Skeletal muscle tissue (tissue), 4 donors: Measurements from ENCODE around the gene CACFD1. TPM values are rescaled to one million over a fixed set of nuclear protein-coding genes. Genes with fewer than 3 reads are reported as not detected.
A peak's percentile ranks its signal among the peaks of the same experiment; 100 is the strongest.

ENCODE experiments used
- H3K27ac ChIP-seq: one replicate; pipeline ENCODE4 v1.7.0; 2013; ENCODE audit warnings: mild to moderate bottlenecking, low read depth, low read length, inconsistent platforms
- H3K27me3 ChIP-seq, 3 donors: one replicate each; pipeline ENCODE4 v1.7.0; 2013; ENCODE audit warnings: low read length in 3 of 3; ENCODE audit not compliant: control insufficient read depth in 3 of 3, insufficient read depth in 3 of 3
- H3K36me3 ChIP-seq, 3 donors: one replicate each; pipeline ENCODE4 v1.7.0; 2013; ENCODE audit warnings: low read length in 3 of 3; ENCODE audit not compliant: control insufficient read depth in 3 of 3, insufficient read depth in 3 of 3
- H3K4me1 ChIP-seq, 3 donors: one replicate each; pipeline ENCODE4 v1.7.0; 2013; ENCODE audit warnings: low read length in 3 of 3, mild to moderate bottlenecking in 3 of 3; ENCODE audit not compliant: control insufficient read depth in 3 of 3, insufficient read depth in 3 of 3
- H3K4me3 ChIP-seq, 3 donors: one replicate each; pipeline ENCODE4 v1.7.0; 2013; ENCODE audit warnings: low read length in 3 of 3
- H3K9ac ChIP-seq, 3 donors: one replicate each; pipeline ENCODE4 v1.7.0; 2013; ENCODE audit warnings: low read length in 3 of 3, mild to moderate bottlenecking in 3 of 3, moderate library complexity in 2 of 3, low read depth in 1 of 3
- H3K9me3 ChIP-seq, 3 donors: one replicate each; pipeline ENCODE4 v1.7.0; 2013; ENCODE audit warnings: low read length in 3 of 3; ENCODE audit not compliant: control insufficient read depth in 3 of 3
- total RNA-seq: library from RNA; depleted of rRNA; stranded (reverse); fragments of >200 nt; gene quantifications from one replicate; pipeline ENCODE4 v1.2.3, GENCODE V29; 2014
- donor health status: Osteomylitis.

The CACFD1 gene
- total RNA-seq = 4.7 TPM

DNA sequence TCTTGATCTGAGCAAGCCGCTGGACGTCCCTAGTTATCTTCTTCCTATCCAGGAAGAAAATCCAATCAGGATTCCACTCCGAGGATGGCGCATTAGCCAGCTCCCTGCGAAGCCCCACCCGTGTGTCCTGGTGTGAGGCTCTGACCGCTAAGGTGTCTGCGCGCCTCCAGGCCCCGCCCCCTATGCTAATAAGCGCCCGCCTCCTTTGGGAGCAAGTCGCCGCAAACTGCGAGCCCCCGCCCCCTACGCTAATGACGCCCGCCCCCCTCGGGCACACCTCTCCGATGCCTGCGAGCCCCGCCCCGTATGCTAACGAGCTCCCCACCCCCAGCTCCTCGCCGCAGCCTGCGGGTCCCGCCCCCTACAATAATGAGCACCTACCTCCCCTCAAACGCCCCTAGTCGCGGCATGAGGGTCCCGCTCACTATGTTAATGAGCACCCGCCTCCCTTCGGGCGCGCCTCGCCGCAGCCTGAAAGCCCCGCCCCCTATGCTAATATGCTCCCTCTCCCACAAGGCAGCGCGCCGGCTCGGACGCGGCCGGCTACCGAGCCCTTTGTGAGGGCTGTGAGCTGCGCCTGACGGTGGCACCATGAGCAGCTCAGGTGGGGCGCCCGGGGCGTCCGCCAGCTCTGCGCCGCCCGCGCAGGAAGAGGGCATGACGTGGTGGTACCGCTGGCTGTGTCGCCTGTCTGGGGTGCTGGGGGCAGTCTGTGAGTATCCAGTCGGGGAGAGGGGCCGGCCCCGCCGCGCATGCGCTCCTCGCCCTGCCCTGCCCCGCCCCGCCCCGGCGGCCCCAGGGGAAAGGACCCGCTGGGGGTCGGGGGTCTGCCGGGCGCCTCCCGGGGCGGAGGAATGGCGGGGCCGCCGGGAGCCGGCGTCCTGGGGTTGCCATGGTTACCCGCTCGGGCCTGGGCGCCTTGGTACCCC is at the start of gene CACFD1:
CACFD1 (plus strand) TSS at position 503 of the 929 bp plus-strand sequence; CDS start at position 592, 89 bp downstream.
- H3K4me3 ChIP-seq = peak within 1 kb of the TSS; percentile 69 to 92 (median 90)
- H3K9ac ChIP-seq = peak within 1 kb of the TSS; percentile 87 to 94 (median 89)
- no peaks in the 10 kb centered on the region for H3K27me3 ChIP-seq
- H3K9me3 ChIP-seq = no peaks in the 10 kb centered on the region
- H3K36me3 ChIP-seq = peaks cover 4 to 5% (median 5%) of the 10 kb centered on the region in 3 donors
- H3K4me1 ChIP-seq = peaks cover 30 to 34% (median 32%) of the 10 kb centered on the region in 3 donors
- peak within 1 kb of the TSS; percentile 90 for H3K27ac ChIP-seq

DNA sequence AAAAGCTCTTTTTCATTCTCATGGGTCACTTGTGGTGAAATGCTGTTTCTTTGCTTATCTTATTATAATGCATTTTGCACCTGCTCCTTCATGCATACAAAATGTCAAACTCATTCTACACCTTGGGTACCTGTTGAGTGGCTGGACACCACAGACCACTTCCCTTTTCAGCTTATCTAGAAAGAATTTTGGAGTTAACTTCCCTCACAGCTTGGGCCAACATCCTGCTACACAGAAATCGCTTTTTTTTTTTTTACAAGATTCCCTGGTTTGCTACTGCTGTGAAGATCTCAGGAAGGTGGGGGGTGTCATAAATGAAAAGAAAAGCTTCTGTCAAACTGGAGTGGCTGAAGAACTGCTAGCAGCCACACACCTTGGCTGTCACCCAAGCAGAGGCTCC is 44.6 kb upstream of the CACFD1 start:
- Histone ChIP-seq H3K27me3 (no peaks in the 10 kb centered on the region), H3K36me3 (peaks cover 37 to 46% (median 45%) of the 10 kb centered on the region in 3 donors)

DNA sequence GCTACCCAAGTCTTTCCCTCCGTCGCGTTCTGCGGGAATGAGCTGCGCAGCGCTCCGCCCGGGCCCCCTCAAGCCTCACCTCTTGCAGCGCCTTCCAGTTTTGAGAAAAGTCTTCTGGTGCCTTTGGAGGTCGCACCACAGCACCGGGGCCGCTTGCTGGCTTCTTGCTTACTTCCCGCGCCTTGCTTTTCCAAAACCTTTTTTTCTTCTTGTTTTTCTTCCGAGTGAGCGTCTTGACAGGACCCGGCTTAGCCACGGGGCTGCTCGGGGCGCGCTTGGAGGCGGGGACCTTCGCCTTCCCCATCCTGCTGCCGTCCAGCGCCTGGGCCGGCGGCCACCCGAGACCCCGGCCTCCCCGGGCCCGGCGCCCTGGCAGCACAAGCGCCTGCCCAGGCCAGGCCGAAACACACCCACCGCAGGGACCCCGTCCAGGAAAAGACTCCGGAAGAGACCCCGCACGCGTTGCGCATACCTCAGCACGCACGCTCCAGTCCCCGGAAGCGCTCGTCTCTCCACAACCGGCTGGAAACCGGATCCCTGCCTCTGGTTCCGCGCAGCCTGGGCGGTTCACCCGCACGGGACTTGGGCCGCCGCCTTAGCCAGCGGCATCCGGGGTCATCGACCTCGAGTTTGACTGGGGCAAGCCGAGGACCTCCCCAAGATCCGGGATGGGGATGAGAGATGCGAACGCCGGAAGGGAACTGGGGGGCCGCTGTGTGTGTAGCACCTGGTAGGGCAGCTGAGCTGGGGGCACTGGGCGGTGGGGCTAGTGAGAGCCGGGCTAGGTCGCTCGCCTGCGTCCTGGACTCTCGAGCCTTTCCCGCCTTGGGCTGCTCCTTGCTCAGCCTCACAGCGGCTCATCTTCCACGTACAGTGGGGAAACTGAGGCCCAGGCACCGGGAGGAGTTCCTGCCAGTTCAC is 42.0 kb upstream of the CACFD1 start, which contains the start of gene REXO4:
REXO4 (minus strand) TSS at position 470 of the 921 bp plus-strand sequence; CDS start at position 304, 166 bp downstream.
- no peaks in the 10 kb centered on the region for H3K9me3 ChIP-seq
- H3K4me1 ChIP-seq = peaks cover 19 to 29% (median 21%) of the 10 kb centered on the region in 3 donors
- H3K27me3 ChIP-seq = no peaks in the 10 kb centered on the region
- peak within 1 kb of the TSS; percentile 81 to 94 (median 90) for H3K9ac ChIP-seq
- peaks cover 16 to 23% (median 23%) of the 10 kb centered on the region in 3 donors for H3K36me3 ChIP-seq
- peak within 1 kb of the TSS; percentile 89 to 93 (median 90) for H3K4me3 ChIP-seq
- peak within 1 kb of the TSS; percentile 85 for H3K27ac ChIP-seq

More for the DNA sequence above, 44.6 kb upstream of the CACFD1 start:
- no peaks in the 10 kb centered on the region for H3K9me3 ChIP-seq
- H3K27ac ChIP-seq = no peak overlapping the region
- H3K4me1 ChIP-seq = peaks cover 19 to 29% (median 21%) of the 10 kb centered on the region in 3 donors
- H3K9ac ChIP-seq = no peak overlapping the region
- H3K4me3 ChIP-seq = no peak overlapping the region

DNA sequence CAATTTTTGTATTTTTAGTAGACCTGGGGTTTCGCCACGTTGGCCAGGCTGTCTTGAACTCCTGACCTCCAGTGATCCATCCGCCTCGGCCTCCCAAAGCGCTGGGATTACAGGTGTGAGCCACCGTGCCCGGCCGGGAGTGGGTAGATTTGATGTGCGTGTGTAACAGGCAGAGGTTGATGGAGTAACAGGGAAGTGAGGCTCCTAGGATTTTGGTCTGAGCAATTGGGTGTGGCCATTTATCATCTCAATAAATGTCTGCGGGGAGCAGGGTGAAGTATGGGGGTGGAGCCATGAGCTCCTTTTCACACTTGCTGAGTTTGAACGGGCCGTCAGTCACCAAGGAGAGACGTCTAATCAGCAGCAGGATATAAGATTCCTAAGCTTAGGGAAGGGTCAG is 40.8 kb upstream of the CACFD1 start:
- peak overlapping the region in 1 of 3 donors; percentile 94 for H3K9ac ChIP-seq
- peaks cover 11 to 12% (median 12%) of the 10 kb centered on the region in 3 donors for H3K36me3 ChIP-seq
- no peaks in the 10 kb centered on the region for H3K27me3 ChIP-seq
- H3K4me1 ChIP-seq = peaks cover 19 to 29% (median 21%) of the 10 kb centered on the region in 3 donors
- peak overlapping the region in 1 of 3 donors; percentile 89 for H3K4me3 ChIP-seq
- H3K27ac ChIP-seq = no peak overlapping the region
- no peaks in the 10 kb centered on the region for H3K9me3 ChIP-seq

DNA sequence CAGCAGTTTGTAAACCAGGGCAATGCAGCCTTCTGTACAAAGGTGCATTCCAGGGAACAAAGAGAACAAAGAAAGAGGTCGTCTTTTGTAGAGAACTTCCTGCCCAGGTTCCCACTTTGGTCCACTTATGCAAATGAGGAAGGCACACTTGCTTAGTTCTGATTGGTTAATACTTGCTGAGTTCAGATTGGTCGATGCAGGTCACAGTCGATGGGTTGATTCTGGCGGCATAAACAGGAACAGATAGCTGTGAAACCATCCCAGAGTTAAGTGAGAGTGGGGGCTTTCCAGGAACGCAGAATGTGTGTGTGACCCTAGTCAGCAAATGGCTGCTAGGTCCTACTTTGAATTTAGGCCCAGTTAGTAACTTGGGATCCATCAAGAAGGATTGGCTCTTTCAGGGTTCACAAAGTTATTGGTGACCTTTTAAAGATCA is 39.4 kb upstream of the CACFD1 start:
- Histone ChIP-seq H3K4me3 (no peak overlapping the region), H3K27ac (no peak overlapping the region), H3K9me3 (no peaks in the 10 kb centered on the region), H3K4me1 (peaks cover 25 to 29% (median 27%) of the 10 kb centered on the region in 3 donors), H3K27me3 (peaks cover 0 to under 1% (median 0%) of the 10 kb centered on the region in 3 donors), H3K36me3 (peaks cover under 1 to 4% (median 2%) of the 10 kb centered on the region in 3 donors), H3K9ac (no peak overlapping the region)

DNA sequence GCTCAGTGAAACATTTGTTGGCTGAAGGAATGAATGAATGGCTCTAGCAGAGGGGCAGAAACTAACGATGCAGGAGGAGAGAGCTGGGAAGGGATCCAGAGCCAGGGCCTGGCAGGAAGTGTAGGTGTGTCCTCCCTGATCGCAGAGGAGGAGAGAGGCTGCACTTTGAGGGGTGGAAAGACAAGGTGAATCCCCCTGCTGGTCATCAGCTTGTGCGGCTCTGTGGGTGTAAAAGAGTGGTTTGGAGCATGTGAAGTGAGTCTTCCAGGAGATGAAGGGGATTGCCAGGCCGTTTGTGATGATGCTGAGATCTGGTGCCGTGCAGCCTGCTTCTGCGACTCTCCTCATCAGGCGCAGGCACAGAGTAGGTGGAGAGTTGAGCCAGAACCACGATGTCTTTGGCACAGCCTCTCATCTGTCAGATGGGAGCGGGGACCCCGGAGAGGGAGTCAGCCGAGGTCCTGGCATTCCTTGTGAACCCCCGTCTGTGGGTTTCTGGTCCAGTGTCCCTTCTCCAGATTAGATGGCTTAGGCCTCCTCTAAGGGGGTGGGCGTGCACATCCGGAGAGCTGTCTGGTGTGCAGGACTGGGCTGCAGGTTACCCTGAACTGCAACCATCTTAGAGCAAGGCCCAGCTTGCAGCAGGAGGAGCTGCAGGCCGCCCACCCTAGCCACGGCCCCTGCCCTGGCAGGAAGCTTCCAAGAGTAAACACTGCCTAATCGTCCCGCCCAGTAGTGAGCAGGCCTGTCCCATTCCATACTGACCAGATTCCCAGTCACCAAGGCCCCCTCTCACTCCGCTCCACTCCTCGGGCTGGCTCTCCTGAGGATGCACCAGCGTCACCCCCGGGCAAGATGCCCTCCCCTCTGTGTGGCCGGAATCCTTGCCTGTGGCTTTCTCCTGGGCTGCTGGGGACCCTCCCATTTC is 37.9 kb upstream of the CACFD1 start, which contains the start of gene ADAMTS13:
ADAMTS13 (plus strand) TSS at position 753 of the 928 bp plus-strand sequence; CDS start at position 830, 77 bp downstream.
- H3K4me1 ChIP-seq = peaks cover 17 to 29% (median 27%) of the 10 kb centered on the region in 3 donors
- peaks cover 0 to 7% (median 5%) of the 10 kb centered on the region in 3 donors for H3K36me3 ChIP-seq
- H3K27me3 ChIP-seq = peaks cover 2 to 5% (median 3%) of the 10 kb centered on the region in 3 donors
- no peak within 1 kb of the TSS for H3K9ac ChIP-seq
- no peaks in the 10 kb centered on the region for H3K9me3 ChIP-seq
- no peak within 1 kb of the TSS for H3K27ac ChIP-seq
- no peak within 1 kb of the TSS for H3K4me3 ChIP-seq

DNA sequence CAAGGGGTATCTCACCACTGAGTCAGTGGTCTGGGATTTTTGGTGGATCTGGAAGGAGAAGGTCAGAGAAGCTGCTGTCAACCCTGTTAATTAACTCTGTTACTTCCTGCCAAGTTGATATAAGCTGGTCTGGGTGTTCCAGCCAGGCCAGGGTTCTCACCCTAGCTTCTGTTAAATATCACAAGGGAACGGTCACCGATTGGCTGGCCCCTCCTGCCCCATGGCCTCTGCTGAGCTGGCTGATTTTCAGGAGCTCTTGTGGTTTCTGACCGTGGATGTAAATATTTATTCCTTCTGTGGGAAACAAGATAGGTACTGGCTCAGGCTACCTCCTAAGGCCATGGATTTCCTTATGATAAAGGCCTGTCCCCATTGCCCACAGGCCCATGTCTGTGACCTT is 36.6 kb upstream of the CACFD1 start:
- no peak overlapping the region for H3K9ac ChIP-seq
- no peaks in the 10 kb centered on the region for H3K9me3 ChIP-seq
- peaks cover 11 to 25% (median 23%) of the 10 kb centered on the region in 3 donors for H3K4me1 ChIP-seq
- H3K27ac ChIP-seq = no peak overlapping the region
- H3K4me3 ChIP-seq = no peak overlapping the region
- H3K36me3 ChIP-seq = peaks cover 0 to 7% (median 5%) of the 10 kb centered on the region in 3 donors
- H3K27me3 ChIP-seq = peaks cover 6 to 13% (median 11%) of the 10 kb centered on the region in 3 donors

DNA sequence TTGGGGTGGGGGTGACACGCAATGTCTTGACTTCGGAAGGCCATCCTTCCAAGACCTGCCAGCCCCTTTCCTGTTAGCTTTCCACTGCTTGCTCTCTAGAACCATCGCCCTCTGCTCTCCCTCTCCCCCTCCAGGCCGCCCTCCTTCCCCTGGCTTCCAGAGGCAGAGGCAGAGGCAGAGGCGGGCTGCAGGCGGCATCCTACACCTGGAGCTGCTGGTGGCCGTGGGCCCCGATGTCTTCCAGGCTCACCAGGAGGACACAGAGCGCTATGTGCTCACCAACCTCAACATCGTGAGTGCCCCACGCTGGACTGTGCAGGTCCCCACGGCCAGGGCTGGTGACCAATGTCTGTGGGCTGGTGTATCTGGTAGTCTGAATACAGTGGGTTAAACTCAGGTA is 35.6 kb upstream of the CACFD1 start:
- Histone ChIP-seq H3K4me3 (no peak overlapping the region), H3K36me3 (peaks cover 0 to 7% (median 5%) of the 10 kb centered on the region in 3 donors), H3K4me1 (peaks cover 8 to 17% (median 17%) of the 10 kb centered on the region in 3 donors), H3K9me3 (no peaks in the 10 kb centered on the region), H3K27ac (peak overlapping the region; percentile 74), H3K9ac (no peak overlapping the region), H3K27me3 (peaks cover 6 to 14% (median 11%) of the 10 kb centered on the region in 3 donors)
